GM21825 (cell line): ENCODE data around the gene IL5.

Experiments
- ATAC-seq: cut with Tn5 transposase; IDR thresholded peaks from one replicate; pipeline ENCODE4 v1.9.1; 2021; ENCODE audit warnings: mild to moderate bottlenecking, moderate library complexity; ENCODE audit not compliant: unreplicated experiment

IL5 gene

DNA sequence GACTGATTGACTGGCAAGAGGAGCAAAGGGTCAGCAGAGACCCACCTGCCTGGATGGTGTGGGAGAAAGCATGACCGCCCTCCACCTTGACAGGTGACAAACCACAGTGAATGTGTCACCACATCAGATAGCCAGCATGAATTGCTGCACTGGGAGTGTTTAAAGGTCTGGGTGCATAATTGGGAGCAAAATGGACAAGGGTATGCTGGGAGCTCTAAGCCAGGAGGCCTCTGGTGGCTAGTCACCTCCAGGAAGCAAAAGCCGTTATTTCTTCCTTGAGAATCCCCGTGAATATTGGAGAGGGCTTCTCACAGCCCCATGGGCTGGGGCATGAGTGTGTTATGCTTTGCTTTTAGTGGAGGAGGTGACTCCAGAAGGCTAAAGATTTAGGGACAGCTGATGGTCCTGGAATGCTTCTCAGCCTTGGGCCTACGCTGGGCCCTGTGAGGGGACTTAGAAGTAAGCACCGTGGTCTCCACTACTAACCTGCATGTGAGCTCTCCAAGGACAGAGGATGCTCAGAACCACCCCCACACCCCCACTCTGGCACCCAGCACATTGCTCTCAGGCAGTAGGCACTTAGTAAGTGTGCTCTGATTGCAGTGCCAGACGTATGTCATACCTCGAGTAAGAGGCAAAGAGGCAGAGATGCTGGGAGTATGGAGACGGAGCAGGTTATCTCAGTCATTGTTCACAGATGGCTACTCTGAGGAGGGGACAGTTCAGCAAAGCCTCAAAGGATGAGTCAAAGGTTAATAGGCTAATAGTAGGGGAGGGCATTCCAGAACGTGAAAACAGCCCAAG, 43.7 kb downstream of the IL5 start:
- no peak for ATAC-seq

GRCh38 chr5:132498686-132499271, 44.5 kb downstream of the IL5 start:
- ATAC-seq, result no peak

- no peak for ATAC-seq
Observed at GRCh38 chr5:132498152-132498551, 45.2 kb downstream of the IL5 start.

GRCh38 chr5:132497488-132497997, 45.8 kb downstream of the IL5 start:
- ATAC-seq, result no peak

DNA sequence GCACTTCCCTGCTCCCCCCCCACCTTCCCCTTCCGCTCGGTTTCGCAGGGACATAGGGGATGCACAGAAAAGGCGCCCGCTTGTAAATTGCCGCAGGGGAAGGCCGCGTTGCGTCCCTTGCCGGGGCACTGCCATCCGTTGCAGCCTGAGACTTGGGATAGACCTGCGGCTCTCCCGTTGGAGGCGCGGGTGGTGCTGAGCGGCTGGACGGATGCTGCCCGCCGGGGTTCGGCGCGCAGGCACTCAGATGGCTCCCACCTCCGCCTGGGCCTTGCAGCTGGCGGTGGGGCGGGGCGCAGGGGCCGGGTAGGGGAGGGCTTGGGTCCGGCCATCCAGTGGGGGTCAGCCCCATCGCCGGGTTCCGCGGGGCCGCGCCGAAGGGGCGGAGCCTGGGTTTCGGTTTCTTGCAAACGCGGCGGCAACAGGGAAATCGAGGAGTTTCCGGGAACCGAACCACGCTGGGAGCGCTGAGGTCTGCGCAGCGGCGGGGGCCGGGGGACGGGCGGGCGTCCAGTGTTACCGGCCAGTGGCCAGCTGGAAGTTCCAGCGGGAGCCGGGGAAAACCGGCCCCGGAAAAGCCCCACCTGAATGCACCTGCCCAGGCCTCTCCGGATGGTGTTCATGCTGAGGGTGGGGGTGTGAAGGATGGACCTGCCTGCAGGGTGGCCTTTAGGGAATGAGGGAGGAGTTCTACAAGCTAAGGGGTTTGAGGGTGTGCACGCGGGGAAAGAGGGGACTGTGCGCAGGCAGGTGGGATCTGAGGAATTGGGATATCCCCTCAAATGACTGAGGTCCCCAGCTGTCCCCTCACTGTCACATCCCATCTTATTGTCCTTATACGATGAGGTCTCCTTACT, 46.5 kb downstream of the IL5 start:
- peak; percentile 38 for ATAC-seq

DNA sequence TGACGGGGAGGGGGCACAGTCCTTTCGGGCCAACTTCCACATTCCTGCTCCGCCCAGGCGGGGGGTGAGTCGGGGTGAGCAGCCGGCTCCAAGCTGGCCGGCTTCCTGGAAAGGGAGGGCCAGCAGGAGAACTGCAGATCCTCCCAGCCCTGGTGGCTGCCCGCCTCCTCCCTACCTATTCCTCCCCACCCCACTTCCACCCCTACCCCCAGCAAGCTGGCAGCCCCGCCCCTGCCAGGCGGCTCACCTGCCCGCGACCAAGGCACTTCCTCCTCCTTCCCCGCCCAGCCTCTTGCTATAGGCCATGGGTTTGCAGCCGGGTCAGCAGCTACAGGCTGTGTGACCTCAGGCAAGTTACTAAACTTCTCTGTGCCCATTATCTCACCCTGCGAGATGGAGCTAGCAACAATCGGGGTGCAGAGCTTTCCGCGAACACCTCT, 47.1 kb downstream of the IL5 start:
- ATAC-seq, result peak; percentile 36

- ATAC-seq, result peak; percentile 34
Observed at GRCh38 chr5:132495667-132496190, 47.6 kb downstream of the IL5 start.

DNA sequence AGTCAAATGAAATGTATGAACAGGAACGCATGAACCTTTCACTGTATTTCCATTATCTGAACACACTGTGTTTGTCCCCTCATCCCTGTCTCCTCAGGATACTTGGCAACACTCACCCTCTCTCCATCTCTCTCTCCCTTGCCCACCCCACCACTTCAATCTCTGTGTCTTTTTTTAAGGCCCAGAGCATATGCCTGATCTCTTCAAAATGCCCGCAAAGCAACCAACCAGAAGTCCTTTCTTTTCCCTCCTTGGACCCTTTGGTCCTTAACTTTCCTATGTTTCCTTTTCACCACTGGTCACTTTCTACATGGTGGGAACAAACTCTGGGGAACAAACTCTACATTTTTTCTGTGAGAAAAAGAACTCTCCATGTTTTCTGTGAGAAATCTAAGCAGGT, 49.5 kb downstream of the IL5 start:
- no peak for ATAC-seq

DNA sequence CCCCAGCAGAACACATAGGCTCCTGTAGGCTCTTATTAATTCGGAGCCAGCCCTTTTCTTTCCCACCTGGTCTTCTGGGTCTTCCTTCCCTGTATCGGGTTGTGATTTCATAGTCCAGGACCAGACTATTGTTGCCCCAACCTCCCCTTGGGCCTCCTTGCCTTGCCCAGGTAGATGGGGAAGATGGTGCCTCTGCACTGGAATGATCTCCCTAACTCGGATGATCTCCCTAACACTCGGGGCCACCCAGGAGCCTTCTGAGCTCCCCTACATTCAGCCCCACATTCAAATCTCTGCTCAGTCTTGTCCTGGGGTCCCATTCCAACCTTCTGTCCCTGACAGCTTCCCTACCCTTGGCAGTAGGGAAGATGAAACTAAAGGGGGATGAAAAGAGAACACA, 50.1 kb downstream of the IL5 start:
- no peak for ATAC-seq

DNA sequence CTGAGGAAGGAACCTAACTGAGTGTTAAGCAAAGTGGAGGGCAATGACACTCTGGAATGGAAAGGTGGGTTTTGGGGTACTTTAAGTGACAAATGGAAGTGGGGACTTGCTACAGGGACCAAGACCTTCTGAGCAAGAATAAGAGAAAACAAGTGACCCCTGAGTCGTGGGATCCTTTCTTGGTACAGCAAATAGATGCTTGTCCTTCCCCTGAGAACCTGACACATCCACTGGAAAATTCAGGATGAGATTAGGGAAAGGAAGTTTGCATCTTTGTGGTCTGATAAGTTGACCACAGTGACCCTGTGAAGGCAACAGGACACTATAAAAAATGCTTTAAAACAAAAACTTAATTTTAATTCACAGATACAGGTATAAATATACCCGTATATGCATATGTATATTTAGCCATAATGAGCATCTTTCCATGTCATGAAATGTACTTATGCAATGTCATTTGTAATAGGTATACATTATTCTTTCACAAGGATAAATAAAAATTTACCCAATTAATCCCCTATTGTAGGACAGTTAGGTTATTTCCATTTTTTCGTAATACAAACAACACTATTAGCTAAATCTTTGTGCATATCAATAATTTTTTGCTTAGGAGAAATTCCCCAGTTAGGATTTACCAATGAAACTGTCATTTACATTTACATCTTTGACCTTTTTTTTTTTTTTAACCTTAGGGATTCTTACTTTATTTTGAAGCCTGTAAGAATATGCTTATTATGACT, 50.8 kb downstream of the IL5 start:
- no peak for ATAC-seq
